ENCODE results near the gene SPANXN1. TPM values are rescaled to one million over a fixed set of nuclear protein-coding genes. Genes with fewer than 3 reads are reported as not detected.
A peak's percentile ranks its signal among the peaks of the same experiment; 100 is the strongest.

SPANXN1 gene
- total and polyA plus RNA-seq, 10 of the 15 experiments (the other 5 are each of a cell fraction or from before 2014, with no cell fraction given) = not detected

DNA sequence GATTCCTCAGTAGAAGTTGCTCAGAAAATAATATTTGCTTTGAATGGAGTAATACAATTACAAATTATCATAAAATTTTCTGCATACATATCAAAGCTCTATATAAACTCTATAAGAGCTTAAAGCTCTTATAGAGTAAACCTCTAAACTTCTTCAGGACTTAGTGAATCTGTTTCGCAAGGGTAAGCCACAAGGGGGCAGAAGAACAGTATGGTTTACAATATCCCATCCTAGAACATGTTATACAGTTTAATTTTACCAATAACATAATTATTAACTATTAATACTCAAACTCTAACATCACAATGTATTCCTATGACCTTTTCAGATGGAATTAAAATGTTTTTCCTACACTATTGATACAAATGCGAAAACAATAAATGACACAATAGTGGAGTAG, 33.8 kb upstream of the SPANXN1 start:
- H3K4me1 ChIP-seq (ENCODE audit: control insufficient read depth, insufficient read depth, low read length) = no peaks in the 10 kb centered on the region
- ATAC-seq = peak; percentile 59; the same call in 2 of the 3 replicates
- H3K9me3 ChIP-seq (replicated peaks; ENCODE audit: control insufficient read depth, insufficient read depth, low read length) = no peaks in the 10 kb centered on the region
- no peak for DNase-seq (ENCODE audit: low read depth, low spot score)
- RAD21 ChIA-PET (ENCODE audit: unreplicated experiment) = no interaction called here
- H3K27me3 ChIP-seq (replicated peaks in 1 of 2; ENCODE audit: control insufficient read depth in 2 of 2, insufficient read depth in 2 of 2, low read length in 1 of 2) = no peaks in the 10 kb centered on the region
- no peak overlapping the region for H3K27ac ChIP-seq (ENCODE audit: control insufficient read depth, insufficient read depth)
- H3K4me3 ChIP-seq = no peak overlapping the region
- 0% methylated on average over 2 of the region's 2 CpGs for WGBS (ENCODE audit: insufficient coverage, insufficient replicate concordance, low lambda C conversion rate, missing lambda C conversion rate)
- no TSS peak for BruUV-seq (replicated peaks)
- no peak for TF ChIP-seq BCL11A (IDR thresholded peaks at IDR 0.05; ENCODE audit: low read depth, low read length)
- TF ChIP-seq, protein P1, sequence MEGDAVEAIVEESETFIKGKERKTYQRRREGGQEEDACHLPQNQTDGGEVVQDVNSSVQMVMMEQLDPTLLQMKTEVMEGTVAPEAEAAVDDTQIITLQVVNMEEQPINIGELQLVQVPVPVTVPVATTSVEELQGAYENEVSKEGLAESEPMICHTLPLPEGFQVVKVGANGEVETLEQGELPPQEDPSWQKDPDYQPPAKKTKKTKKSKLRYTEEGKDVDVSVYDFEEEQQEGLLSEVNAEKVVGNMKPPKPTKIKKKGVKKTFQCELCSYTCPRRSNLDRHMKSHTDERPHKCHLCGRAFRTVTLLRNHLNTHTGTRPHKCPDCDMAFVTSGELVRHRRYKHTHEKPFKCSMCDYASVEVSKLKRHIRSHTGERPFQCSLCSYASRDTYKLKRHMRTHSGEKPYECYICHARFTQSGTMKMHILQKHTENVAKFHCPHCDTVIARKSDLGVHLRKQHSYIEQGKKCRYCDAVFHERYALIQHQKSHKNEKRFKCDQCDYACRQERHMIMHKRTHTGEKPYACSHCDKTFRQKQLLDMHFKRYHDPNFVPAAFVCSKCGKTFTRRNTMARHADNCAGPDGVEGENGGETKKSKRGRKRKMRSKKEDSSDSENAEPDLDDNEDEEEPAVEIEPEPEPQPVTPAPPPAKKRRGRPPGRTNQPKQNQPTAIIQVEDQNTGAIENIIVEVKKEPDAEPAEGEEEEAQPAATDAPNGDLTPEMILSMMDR (IDR thresholded peaks at IDR 0.05 in 2 of 3, conservative IDR thresholded peaks at IDR 0.05 in 1 of 3; ENCODE audit: control insufficient read depth in 2 of 3, extremely low read depth in 1 of 3, insufficient read depth in 1 of 3, low read depth in 3 of 3, low read length in 3 of 3) = peak in 2 of 3 experiments; percentile 37 to 41; a peak in 4 of 6 replicates
- peak; percentile 42 for TF ChIP-seq RAD21 (IDR thresholded peaks at IDR 0.05; ENCODE audit: insufficient read depth, low read depth, low read length)
- TF ChIP-seq, protein P2, sequence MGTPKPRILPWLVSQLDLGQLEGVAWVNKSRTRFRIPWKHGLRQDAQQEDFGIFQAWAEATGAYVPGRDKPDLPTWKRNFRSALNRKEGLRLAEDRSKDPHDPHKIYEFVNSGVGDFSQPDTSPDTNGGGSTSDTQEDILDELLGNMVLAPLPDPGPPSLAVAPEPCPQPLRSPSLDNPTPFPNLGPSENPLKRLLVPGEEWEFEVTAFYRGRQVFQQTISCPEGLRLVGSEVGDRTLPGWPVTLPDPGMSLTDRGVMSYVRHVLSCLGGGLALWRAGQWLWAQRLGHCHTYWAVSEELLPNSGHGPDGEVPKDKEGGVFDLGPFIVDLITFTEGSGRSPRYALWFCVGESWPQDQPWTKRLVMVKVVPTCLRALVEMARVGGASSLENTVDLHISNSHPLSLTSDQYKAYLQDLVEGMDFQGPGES (IDR thresholded peaks at IDR 0.05) = no peak
- no peaks in the 10 kb centered on the region for H4K20me1 ChIP-seq (ENCODE audit: control insufficient read depth, insufficient read depth)
- CTCF ChIA-PET = interaction anchor here (0.6 to 1.9 kb wide), 5 partner anchors 11 to 718 kb away, joined by 3 to 7 read pairs (median 3); no protein-coding TSS in a partner anchor
- intact Hi-C loops (cut with micrococcal nuclease; ENCODE audit: unreplicated experiment) (no loop called here), in situ Hi-C loops (cut with MboI) (no loop called here)
- POLR2A ChIA-PET = no interaction called here
- SMC1A ChIA-PET (ENCODE audit: uncharacterized antibody, unreplicated experiment) = interaction anchor here (1.0 to 1.1 kb wide), 2 partner anchors 179 to 979 kb away, joined by 3 to 4 read pairs; no protein-coding TSS in a partner anchor
- no peak overlapping the region for H2AFZ ChIP-seq (ENCODE audit: control insufficient read depth, low read depth, low read length)
- no peaks in the 10 kb centered on the region for H3K36me3 ChIP-seq (ENCODE audit: control insufficient read depth in 2 of 2, insufficient read depth in 2 of 2, low read length in 1 of 2)
- H3K79me2 ChIP-seq (ENCODE audit: control insufficient read depth, insufficient read depth, low read length) = no peaks in the 10 kb centered on the region
- H3K9ac ChIP-seq (ENCODE audit: control insufficient read depth, insufficient read depth, low read length) = no peak overlapping the region
- no peak overlapping the region for H3K4me2 ChIP-seq (ENCODE audit: control insufficient read depth, insufficient read depth)
- no peak for FAIRE-seq

Data from GM12878 (cell line).